Ishikawa (cell line): Measurements from ENCODE around the gene NTPCR.

Source experiments
- CEBPB ChIP-seq: IDR thresholded peaks from 2 replicates; pipeline ENCODE4 v1.6.1; 2012
- CREB1 ChIP-seq: IDR thresholded peaks from 2 replicates; pipeline ENCODE4 v1.6.1; 2012; ENCODE audit warnings: low read depth
- EGR1 ChIP-seq: IDR thresholded peaks from 2 replicates; pipeline ENCODE4 v1.6.1; 2012
- EP300 ChIP-seq: IDR thresholded peaks from 2 replicates; pipeline ENCODE4 v1.6.1; 2012; ENCODE audit warnings: borderline replicate concordance
- FOXM1 ChIP-seq: IDR thresholded peaks from 2 replicates; pipeline ENCODE4 v1.6.1; 2012; ENCODE audit warnings: low read depth, borderline replicate concordance
- MAX ChIP-seq: IDR thresholded peaks from 2 replicates; pipeline ENCODE4 v1.6.1; 2012
- NFIC ChIP-seq: IDR thresholded peaks from 2 replicates; pipeline ENCODE4 v1.6.1; 2012
- RAD21 ChIP-seq: IDR thresholded peaks from 2 replicates; pipeline ENCODE4 v1.6.1; 2012; ENCODE audit warnings: low read depth
- REST ChIP-seq: IDR thresholded peaks from 2 replicates; pipeline ENCODE4 v1.6.1; 2012; ENCODE audit warnings: low read depth, mild to moderate bottlenecking
- TAF1 ChIP-seq: IDR thresholded peaks from 2 replicates; pipeline ENCODE4 v1.6.1; 2012; ENCODE audit warnings: low read depth, mild to moderate bottlenecking
- TCF12 ChIP-seq: IDR thresholded peaks from 2 replicates; pipeline ENCODE4 v1.6.1; 2012; ENCODE audit warnings: low read depth
- TEAD4 ChIP-seq: IDR thresholded peaks from 2 replicates; pipeline ENCODE4 v1.6.1; 2012
- USF1 ChIP-seq: IDR thresholded peaks from 2 replicates; pipeline ENCODE4 v1.6.1; 2012
- YY1 ChIP-seq: IDR thresholded peaks from 2 replicates; pipeline ENCODE4 v1.6.1; 2012; ENCODE audit warnings: low read depth
- ZBTB7A ChIP-seq: IDR thresholded peaks from 2 replicates; pipeline ENCODE4 v1.6.1; 2012; ENCODE audit warnings: low read depth

The NTPCR gene

GRCh38 chr1:232921381-232921780, 29.0 kb upstream of the NTPCR start:
- TF ChIP-seq REST: no peak
- no peak for TF ChIP-seq MAX
- no peak for TF ChIP-seq FOXM1
- no peak for TF ChIP-seq ZBTB7A
- no peak for TF ChIP-seq TAF1
- TF ChIP-seq EGR1: no peak
- no peak for TF ChIP-seq TEAD4
- TF ChIP-seq USF1: no peak
- no peak for TF ChIP-seq YY1
- TF ChIP-seq TCF12: no peak
- no peak for TF ChIP-seq NFIC
- TF ChIP-seq EP300: no peak
- TF ChIP-seq CEBPB: no peak
- no peak for TF ChIP-seq RAD21
- no peak for TF ChIP-seq CREB1

- TF ChIP-seq CREB1 (no peak), CEBPB (no peak), TCF12 (no peak), TAF1 (no peak), YY1 (no peak), EGR1 (no peak), TEAD4 (no peak), EP300 (no peak), RAD21 (no peak), REST (no peak), ZBTB7A (no peak)
Observed at GRCh38 chr1:232922485-232922884, 27.9 kb upstream of the NTPCR start.

GRCh38 chr1:232923739-232924386, 26.5 kb upstream of the NTPCR start:
- TF ChIP-seq CREB1: no peak
- TF ChIP-seq REST: no peak
- TF ChIP-seq ZBTB7A: no peak
- no peak for TF ChIP-seq EGR1
- TF ChIP-seq TEAD4: no peak
- TF ChIP-seq TAF1: no peak
- TF ChIP-seq TCF12: no peak
- TF ChIP-seq FOXM1: no peak
- TF ChIP-seq CEBPB: no peak
- TF ChIP-seq MAX: no peak
- TF ChIP-seq USF1: no peak
- TF ChIP-seq YY1: no peak
- no peak for TF ChIP-seq RAD21
- TF ChIP-seq EP300: no peak
- no peak for TF ChIP-seq NFIC

- TF ChIP-seq NFIC: no peak
- TF ChIP-seq MAX: no peak
- TF ChIP-seq EP300: no peak
- TF ChIP-seq TAF1: no peak
- no peak for TF ChIP-seq TCF12
- no peak for TF ChIP-seq CEBPB
- no peak for TF ChIP-seq EGR1
- TF ChIP-seq FOXM1: no peak
- no peak for TF ChIP-seq TEAD4
Observed at GRCh38 chr1:232924874-232925273, 25.5 kb upstream of the NTPCR start.
